Superior temporal gyrus (tissue), 1 donor: ENCODE data around the gene LCE7A.

Experiments used
- DNase-seq: peaks from one replicate; pipeline ENCODE4 v3.0.0-alpha.2; 2016; ENCODE audit errors: extremely low spot score

Gene LCE7A

GRCh38 chr1:152859696-152860095 lies at the start of gene LCE7A:
TSS of gene LCE7A (plus strand) at chr1:152859996. CDS start at chr1:152860698, 702 bp downstream.
- DNase-seq = no peak

- DNase-seq = no peak
Measured at GRCh38 chr1:152811050-152811449, 48.7 kb upstream of the LCE7A start.

GRCh38 chr1:152811671-152812070 lies 48.1 kb upstream of the LCE7A start, which contains the start of gene LCE1B:
TSS of gene LCE1B (plus strand) at chr1:152811971. CDS start at chr1:152812447, 476 bp downstream.
- peak; percentile 1 for DNase-seq

GRCh38 chr1:152817309-152817708 lies 42.5 kb upstream of the LCE7A start:
- DNase-seq = peak; percentile 1

- DNase-seq = no peak
Measured at GRCh38 chr1:152823294-152823693, 36.5 kb upstream of the LCE7A start.

- DNase-seq = no peak
Measured at GRCh38 chr1:152824964-152825363, 34.8 kb upstream of the LCE7A start.

- DNase-seq = no peak
Measured at GRCh38 chr1:152827173-152827572, 32.6 kb upstream of the LCE7A start, which contains the start of gene LCE1A. TSS of gene LCE1A (plus strand) at chr1:152827473. CDS start at chr1:152827473, 0 bp downstream.

- DNase-seq = no peak
Measured at GRCh38 chr1:152836870-152837269, 22.9 kb upstream of the LCE7A start.

GRCh38 chr1:152842556-152842955 lies 17.2 kb upstream of the LCE7A start, which contains the start of gene LCE6A:
TSS of gene LCE6A (plus strand) at chr1:152842856. CDS start at chr1:152843521, 665 bp downstream.
- DNase-seq = no peak

- DNase-seq = no peak
Measured at GRCh38 chr1:152855661-152856060, 4.1 kb upstream of the LCE7A start.

- no peak for DNase-seq
Measured at GRCh38 chr1:152858062-152858461, 1.7 kb upstream of the LCE7A start.

GRCh38 chr1:152860129-152860528 lies 333 bp downstream of the LCE7A start:
- no peak for DNase-seq

GRCh38 chr1:152861374-152861773 lies 1.6 kb downstream of the LCE7A start:
- no peak for DNase-seq

- DNase-seq = no peak
Measured at GRCh38 chr1:152864443-152864842, 4.6 kb downstream of the LCE7A start.

GRCh38 chr1:152866321-152866720 lies 6.5 kb downstream of the LCE7A start:
- no peak for DNase-seq

- DNase-seq = peak; percentile 85
Measured at GRCh38 chr1:152869808-152870419, 10.1 kb downstream of the LCE7A start.

- no peak for DNase-seq
Measured at GRCh38 chr1:152870831-152871730, 11.3 kb downstream of the LCE7A start.

GRCh38 chr1:152871731-152872126 lies 11.9 kb downstream of the LCE7A start:
- no peak for DNase-seq

- DNase-seq = no peak
Measured at GRCh38 chr1:152873495-152873894, 13.7 kb downstream of the LCE7A start.

- no peak for DNase-seq
Measured at GRCh38 chr1:152876827-152877226, 17.0 kb downstream of the LCE7A start.

GRCh38 chr1:152878042-152878441 lies 18.2 kb downstream of the LCE7A start, which contains the start of gene SMCP:
TSS of gene SMCP (plus strand) at chr1:152878322. CDS start at chr1:152884423, 6,101 bp downstream.
- no peak for DNase-seq

GRCh38 chr1:152879559-152880198 lies 19.9 kb downstream of the LCE7A start:
- no peak for DNase-seq
